ENCODE data around the gene TAMM41.

TAMM41 gene

DNA sequence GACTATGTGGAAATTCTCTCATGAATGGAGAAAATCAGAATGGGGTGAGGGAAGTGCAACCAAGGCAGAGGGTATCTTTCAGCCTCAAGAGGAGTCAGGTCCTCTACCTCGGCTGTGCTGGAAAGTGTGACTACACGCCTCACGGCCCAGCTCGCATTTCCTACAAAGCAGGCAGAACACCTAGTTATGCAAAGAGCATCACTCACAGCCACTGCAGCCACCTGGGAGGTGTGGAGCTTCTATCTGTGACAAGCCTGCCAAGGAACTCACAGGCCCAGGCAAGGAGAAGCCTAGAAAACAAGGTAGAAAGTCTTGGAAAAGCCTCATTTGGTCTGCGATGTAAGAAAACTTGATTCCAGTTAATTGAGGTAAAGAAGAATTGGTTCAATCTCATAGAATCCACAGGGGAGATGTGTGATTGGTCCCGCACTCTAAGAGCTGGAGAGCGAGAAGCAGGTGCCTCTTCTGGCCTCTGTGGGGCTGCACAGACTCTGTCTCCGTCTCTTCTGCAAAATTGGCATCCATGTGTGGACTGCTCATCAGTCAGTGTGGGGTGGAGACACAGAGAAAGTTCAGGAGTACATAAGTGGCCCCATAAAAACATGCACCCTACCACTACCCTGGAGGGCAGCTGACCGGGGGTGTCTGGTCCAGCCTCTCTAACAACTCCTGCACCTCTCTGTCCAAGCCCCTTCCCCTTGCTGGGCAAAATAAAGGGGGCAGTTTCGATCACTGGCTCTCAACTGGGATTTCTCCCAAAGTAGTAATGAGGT lies 76.8 kb downstream of the TAMM41 start:
- in situ Hi-C loops (cut with MboI; ENCODE audit: low sequenced_read_pairs, unreplicated experiment): no loop called here
- TF ChIP-seq, protein P1, sequence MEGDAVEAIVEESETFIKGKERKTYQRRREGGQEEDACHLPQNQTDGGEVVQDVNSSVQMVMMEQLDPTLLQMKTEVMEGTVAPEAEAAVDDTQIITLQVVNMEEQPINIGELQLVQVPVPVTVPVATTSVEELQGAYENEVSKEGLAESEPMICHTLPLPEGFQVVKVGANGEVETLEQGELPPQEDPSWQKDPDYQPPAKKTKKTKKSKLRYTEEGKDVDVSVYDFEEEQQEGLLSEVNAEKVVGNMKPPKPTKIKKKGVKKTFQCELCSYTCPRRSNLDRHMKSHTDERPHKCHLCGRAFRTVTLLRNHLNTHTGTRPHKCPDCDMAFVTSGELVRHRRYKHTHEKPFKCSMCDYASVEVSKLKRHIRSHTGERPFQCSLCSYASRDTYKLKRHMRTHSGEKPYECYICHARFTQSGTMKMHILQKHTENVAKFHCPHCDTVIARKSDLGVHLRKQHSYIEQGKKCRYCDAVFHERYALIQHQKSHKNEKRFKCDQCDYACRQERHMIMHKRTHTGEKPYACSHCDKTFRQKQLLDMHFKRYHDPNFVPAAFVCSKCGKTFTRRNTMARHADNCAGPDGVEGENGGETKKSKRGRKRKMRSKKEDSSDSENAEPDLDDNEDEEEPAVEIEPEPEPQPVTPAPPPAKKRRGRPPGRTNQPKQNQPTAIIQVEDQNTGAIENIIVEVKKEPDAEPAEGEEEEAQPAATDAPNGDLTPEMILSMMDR (IDR thresholded peaks at IDR 0.05; ENCODE audit: borderline replicate concordance, control extremely low read depth, extremely low read depth, insufficient read depth, missing control alignments): no peak
- no peak for DNase-seq (ENCODE audit: low spot score)

DNA sequence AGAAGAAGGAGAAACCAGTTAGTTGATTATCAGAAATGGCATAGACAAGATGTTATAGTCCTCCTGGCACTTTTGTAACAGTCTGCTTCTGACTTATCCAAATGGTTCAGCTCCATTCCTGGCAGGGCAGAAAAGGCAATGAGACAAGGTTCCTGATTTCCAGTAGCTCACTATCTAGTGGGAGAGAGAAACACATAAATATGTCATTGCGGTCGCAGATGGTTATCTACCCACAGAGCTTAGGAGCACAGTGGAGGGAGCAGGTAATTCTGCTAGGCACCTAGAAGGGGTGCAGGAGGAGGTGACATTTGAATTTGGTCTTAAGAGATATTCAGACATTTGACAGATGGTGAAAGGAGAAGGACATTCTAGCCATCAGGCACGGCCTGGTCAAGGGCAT lies 78.1 kb downstream of the TAMM41 start:
- TF ChIP-seq, protein P1 (IDR thresholded peaks at IDR 0.05; ENCODE audit: borderline replicate concordance, control extremely low read depth, extremely low read depth, insufficient read depth, missing control alignments): no peak
- in situ Hi-C loops (cut with MboI; ENCODE audit: low sequenced_read_pairs, unreplicated experiment): no loop called here
- no peak for DNase-seq (ENCODE audit: low spot score)

DNA sequence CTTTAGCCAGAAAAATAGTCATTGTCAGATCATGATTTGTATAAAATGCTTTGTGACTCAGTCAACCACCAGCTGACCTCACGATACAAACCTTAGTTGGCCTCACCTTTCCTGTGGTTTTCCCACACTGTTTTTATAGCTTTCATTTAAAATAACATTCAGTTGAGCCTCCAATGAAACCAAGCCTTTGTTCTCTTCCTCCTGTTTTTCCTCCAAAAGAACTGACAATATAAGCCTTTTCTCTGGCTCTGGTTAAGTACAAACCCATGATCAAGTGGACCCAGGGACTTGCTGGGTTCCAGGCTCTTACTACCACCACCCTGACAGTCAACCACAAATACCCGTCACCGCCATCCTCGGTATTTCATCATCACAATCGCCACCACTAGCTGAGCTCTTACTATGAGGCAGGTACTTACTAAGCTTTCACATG lies 81.7 kb downstream of the TAMM41 start:
- TF ChIP-seq, protein P1 (IDR thresholded peaks at IDR 0.05; ENCODE audit: borderline replicate concordance, control extremely low read depth, extremely low read depth, insufficient read depth, missing control alignments): no peak
- no peak for DNase-seq (ENCODE audit: low spot score)
- in situ Hi-C loops (cut with MboI; ENCODE audit: low sequenced_read_pairs, unreplicated experiment): no loop called here

DNA sequence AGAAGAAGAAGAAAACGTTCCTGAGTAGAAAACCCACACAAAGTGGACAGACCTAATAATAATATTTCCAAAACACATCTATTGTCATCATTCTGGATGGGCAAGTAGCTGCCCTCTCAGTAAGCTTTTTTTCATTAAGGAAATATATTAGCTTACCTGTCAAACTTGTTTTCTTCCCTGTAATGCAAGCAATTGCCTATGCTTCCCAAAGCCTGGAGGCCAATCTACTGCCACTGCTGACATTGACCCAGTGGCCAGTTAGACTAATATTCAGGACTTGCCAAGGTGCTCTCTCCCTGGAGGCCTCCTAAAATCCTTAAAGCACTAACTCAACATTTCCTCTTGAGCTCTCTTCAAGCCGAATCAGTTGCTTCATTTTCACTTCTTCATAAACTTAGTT lies 86.7 kb downstream of the TAMM41 start:
- no peak for DNase-seq (ENCODE audit: low spot score)
- in situ Hi-C loops (cut with MboI; ENCODE audit: low sequenced_read_pairs, unreplicated experiment): no loop called here
- TF ChIP-seq, protein P1 (IDR thresholded peaks at IDR 0.05; ENCODE audit: borderline replicate concordance, control extremely low read depth, extremely low read depth, insufficient read depth, missing control alignments): no peak

DNA sequence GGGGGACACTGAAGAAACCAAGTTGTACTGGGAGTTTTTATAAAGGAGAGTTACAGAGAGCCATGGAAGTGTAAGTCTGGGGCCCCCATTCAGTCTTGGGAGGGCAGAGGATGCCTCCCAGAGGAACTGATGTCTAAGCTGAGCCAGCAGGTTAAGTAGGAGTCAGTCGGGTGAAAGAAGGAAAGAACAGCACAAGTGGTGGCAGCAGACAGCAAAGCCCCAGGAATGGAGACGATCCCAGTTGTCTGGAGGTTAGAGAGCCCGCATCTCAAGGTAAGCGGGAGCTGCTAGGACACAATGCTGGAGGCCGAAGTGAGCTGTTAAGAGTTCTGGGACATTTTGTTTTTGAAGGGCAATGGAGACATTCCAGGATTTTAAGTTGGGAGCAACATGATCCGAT lies 88.8 kb downstream of the TAMM41 start:
- no peak for DNase-seq (ENCODE audit: low spot score)
- TF ChIP-seq, protein P1 (IDR thresholded peaks at IDR 0.05; ENCODE audit: borderline replicate concordance, control extremely low read depth, extremely low read depth, insufficient read depth, missing control alignments): no peak
- in situ Hi-C loops (cut with MboI; ENCODE audit: low sequenced_read_pairs, unreplicated experiment): no loop called here

DNA sequence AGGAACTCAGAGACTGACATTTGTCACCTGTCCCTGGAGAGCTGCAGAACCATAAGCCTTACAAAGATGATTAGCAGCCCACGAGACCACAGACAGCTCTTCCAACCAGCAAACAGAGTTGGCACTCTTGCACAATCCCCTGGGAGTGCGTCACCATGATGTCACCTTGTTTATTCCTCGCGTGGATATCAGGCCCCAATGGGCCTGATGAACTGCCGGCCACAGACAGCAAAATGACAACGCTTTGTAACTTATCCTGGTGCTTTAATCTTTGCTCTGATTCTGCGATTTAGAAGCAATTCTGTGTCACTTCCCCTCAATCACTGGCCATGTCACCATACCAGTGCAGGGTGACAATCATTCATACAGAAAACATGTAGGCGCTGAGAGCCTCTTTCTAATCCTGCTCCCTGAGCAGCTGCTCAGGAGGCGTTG lies 89.2 kb downstream of the TAMM41 start:
- no peak for DNase-seq (ENCODE audit: low spot score)
- TF ChIP-seq, protein P1 (IDR thresholded peaks at IDR 0.05; ENCODE audit: borderline replicate concordance, control extremely low read depth, extremely low read depth, insufficient read depth, missing control alignments): no peak
- in situ Hi-C loops (cut with MboI; ENCODE audit: low sequenced_read_pairs, unreplicated experiment): no loop called here

Measured in GM13976 (cell line).